H1 (cell line): Measurements from ENCODE around the gene FMNL1. TPM values are rescaled to one million over a fixed set of nuclear protein-coding genes. Genes with fewer than 3 reads are reported as not detected.

Experiments used
- CHD7 ChIP-seq: fragments of 300-600 bp; sonication (generic); IDR thresholded peaks from 2 replicates; pipeline ENCODE4 v1.7.1; 2012; ENCODE audit warnings: low read length, moderate library complexity, mild to moderate bottlenecking, inconsistent platforms; ENCODE audit not compliant: insufficient replicate concordance
- EGR1 ChIP-seq: IDR thresholded peaks from 2 replicates; pipeline ENCODE4 v1.6.1; 2011; ENCODE audit warnings: low read depth, low read length, borderline replicate concordance
- EP300 ChIP-seq, 2 experiments: IDR thresholded peaks; 1 replicate in 1 of 2; 2 replicates in 1 of 2; pipeline ENCODE4 v1.6.1; 2011 to 2012; ENCODE audit warnings: low read depth in 2 of 2, low read length in 2 of 2, mild to moderate bottlenecking in 2 of 2, borderline replicate concordance in 1 of 2, inconsistent platforms in 1 of 2, moderate library complexity in 1 of 2
- NANOG ChIP-seq: IDR thresholded peaks from 2 replicates; pipeline ENCODE4 v1.6.1; 2011; ENCODE audit warnings: low read length, low read depth, mild to moderate bottlenecking, inconsistent platforms; ENCODE audit not compliant: insufficient read depth, poor library complexity, severe bottlenecking
- POLR2A ChIP-seq, 2 experiments: IDR thresholded peaks; 1 replicate in 1 of 2; 2 replicates in 1 of 2; pipeline ENCODE4 v1.6.1; 2011; ENCODE audit warnings: low read depth in 2 of 2, low read length in 2 of 2, mild to moderate bottlenecking in 2 of 2; ENCODE audit errors: control extremely low read depth in 1 of 2
- YY1 ChIP-seq: IDR thresholded peaks from 2 replicates; pipeline ENCODE4 v1.6.1; 2011; ENCODE audit warnings: low read depth, mild to moderate bottlenecking, low read length
- polyA plus RNA-seq, 7 experiments: library from polyadenylated mRNA; depleted of rRNA in 3 of 7; stranded (reverse) in 5 of 7; unstranded in 2 of 7; fragments of >200 nt in 5 of 7; fragments of 200-250 nt in 2 of 7; gene quantifications; 1 replicate in 5 of 7; 2 replicates in 1 of 7; 4 replicates in 1 of 7; pipeline versions ENCODE4 v1.2.1 to v1.2.3, GENCODE V29; 2011 to 2013; ENCODE audit warnings: missing spikeins in 2 of 7, mixed read lengths in 2 of 7
- total RNA-seq: library from RNA; stranded (reverse); fragmentation: NEBNext Ultra II Directional; extraction: Animal tissue kit (Norgen Biotek cat#: 25700); gene quantifications from 2 replicates; pipeline ENCODE4 v1.2.1, GENCODE V29; 2021

FMNL1 gene
- total and polyA plus RNA-seq, 2 of the 8 experiments (the other 6 are each of a cell fraction or from before 2014, with no cell fraction given): 2.5 to 8.6 TPM

GRCh38 chr17:45273551-45273957 lies 51.9 kb downstream of the FMNL1 start (continued):
- TF ChIP-seq CHD7 (no peak), YY1 (no peak), EGR1 (no peak), POLR2A (IDR thresholded peaks at IDR 0.05; ENCODE audit: control extremely low read depth in 1 of 2, low read depth in 2 of 2, low read length in 2 of 2) (no peak), EP300 (IDR thresholded peaks at IDR 0.05; ENCODE audit: borderline replicate concordance in 1 of 2, low read depth in 2 of 2, low read length in 2 of 2) (no peak), NANOG (no peak)
